ENCODE results near the gene CLPX.
"Not testable (repeated sequence)": the region's sequence is repeated elsewhere in the genome, so short reads cannot be mapped to it uniquely, and the experiment has no call there.

Gene CLPX

GRCh38 chr15:65106011-65106590 lies 79.0 kb downstream of the CLPX start:
- in situ Hi-C loops (cut with MboI; ENCODE audit: low sequenced_read_pairs, unreplicated experiment): no loop called here
- DNase-seq (ENCODE audit: low spot score): no peak
- no peak for TF ChIP-seq CTCF (IDR thresholded peaks at IDR 0.05; ENCODE audit: borderline replicate concordance, control extremely low read depth, extremely low read depth, insufficient read depth, missing control alignments)

GRCh38 chr15:65105038-65105437 lies 80.1 kb downstream of the CLPX start:
- DNase-seq (ENCODE audit: low spot score): no peak
- in situ Hi-C loops (cut with MboI; ENCODE audit: low sequenced_read_pairs, unreplicated experiment): no loop called here
- no peak for TF ChIP-seq CTCF (IDR thresholded peaks at IDR 0.05; ENCODE audit: borderline replicate concordance, control extremely low read depth, extremely low read depth, insufficient read depth, missing control alignments)

GRCh38 chr15:65102912-65103311 lies 82.2 kb downstream of the CLPX start:
- no peak for TF ChIP-seq CTCF (IDR thresholded peaks at IDR 0.05; ENCODE audit: borderline replicate concordance, control extremely low read depth, extremely low read depth, insufficient read depth, missing control alignments)
- no peak for DNase-seq (ENCODE audit: low spot score)
- in situ Hi-C loops (cut with MboI; ENCODE audit: low sequenced_read_pairs, unreplicated experiment): no loop called here

- in situ Hi-C loops (cut with MboI; ENCODE audit: low sequenced_read_pairs, unreplicated experiment): no loop called here
- no peak for DNase-seq (ENCODE audit: low spot score)
- TF ChIP-seq CTCF (IDR thresholded peaks at IDR 0.05; ENCODE audit: borderline replicate concordance, control extremely low read depth, extremely low read depth, insufficient read depth, missing control alignments): no peak
Observed at GRCh38 chr15:65101891-65102708, 83.0 kb downstream of the CLPX start.

GRCh38 chr15:65101411-65101890 lies 83.7 kb downstream of the CLPX start:
- in situ Hi-C loops (cut with MboI; ENCODE audit: low sequenced_read_pairs, unreplicated experiment): no loop called here
- TF ChIP-seq CTCF (IDR thresholded peaks at IDR 0.05; ENCODE audit: borderline replicate concordance, control extremely low read depth, extremely low read depth, insufficient read depth, missing control alignments): peak; percentile 43
- DNase-seq (ENCODE audit: low spot score): peak; percentile 73

GRCh38 chr15:65100442-65100841 lies 84.7 kb downstream of the CLPX start:
- in situ Hi-C loops (cut with MboI; ENCODE audit: low sequenced_read_pairs, unreplicated experiment): no loop called here
- no peak for TF ChIP-seq CTCF (IDR thresholded peaks at IDR 0.05; ENCODE audit: borderline replicate concordance, control extremely low read depth, extremely low read depth, insufficient read depth, missing control alignments)
- DNase-seq (ENCODE audit: low spot score): no peak

GRCh38 chr15:65099801-65100200 lies 85.3 kb downstream of the CLPX start:
- DNase-seq (ENCODE audit: low spot score); in situ Hi-C loops (cut with MboI; ENCODE audit: low sequenced_read_pairs, unreplicated experiment): not testable (repeated sequence)

Measured in GM13976 (cell line).